ENCODE measurements around the gene DES.

GRCh38 chr2:219442256-219443015 lies 24.3 kb downstream of the DES start:
- TF ChIP-seq GATA1 (IDR thresholded peaks at IDR 0.05; ENCODE audit: low read depth, low read length): no peak
- TF ChIP-seq POLR2A (IDR thresholded peaks at IDR 0.05; ENCODE audit: low read length): no peak

All from erythroblast (primary cell).